HepG2 (cell line): ENCODE measurements around the gene VASN. TPM values are rescaled to one million over a fixed set of nuclear protein-coding genes. Genes with fewer than 3 reads are reported as not detected.

Experiments used
- ARNTL ChIP-seq: sonication (generic); formaldehyde crosslinking; IDR thresholded peaks from 2 replicates; pipeline ENCODE4 v1.4.0; 2020; ENCODE audit warnings: mild to moderate bottlenecking, missing genetic modification reagents
- CBFB ChIP-seq: sonication (generic); formaldehyde crosslinking; IDR thresholded peaks from 2 replicates; pipeline ENCODE4 v1.4.0; 2020; ENCODE audit warnings: missing genetic modification reagents
- CHD2 ChIP-seq: IDR thresholded peaks from 2 replicates; pipeline ENCODE4 v1.6.1; 2011; ENCODE audit warnings: low read depth, low read length, improper control_type of control experiment
- FOXC1 ChIP-seq: sonication (generic); formaldehyde crosslinking; IDR thresholded peaks from 2 replicates; pipeline ENCODE4 v1.8.0; 2022; ENCODE audit warnings: mild to moderate bottlenecking, missing genetic modification reagents, borderline replicate concordance
- GATA4 ChIP-seq: sonication (generic); IDR thresholded peaks from 2 replicates; pipeline ENCODE4 v1.6.1; 2016; ENCODE audit warnings: antibody characterized with exemption, low read depth, borderline replicate concordance
- GRHL1 ChIP-seq: sonication (generic); formaldehyde crosslinking; conservative IDR thresholded peaks from 2 replicates; pipeline ENCODE4 v1.8.0; 2022; ENCODE audit warnings: missing genetic modification reagents
- HNRNPH1 ChIP-seq: fragments of 200-400 bp; formaldehyde crosslinking; optimal IDR thresholded peaks from 2 replicates; pipeline ENCODE3; 2017; ENCODE audit warnings: mild to moderate bottlenecking, low read depth, low read length
- KAT8 ChIP-seq: IDR thresholded peaks from 2 replicates; pipeline ENCODE4 v1.6.1; 2016; ENCODE audit warnings: missing genetic modification reagents, missing compliant biosample characterization
- MTA3 ChIP-seq: sonication (generic); formaldehyde crosslinking; IDR thresholded peaks from 2 replicates; pipeline ENCODE4 v1.4.0; 2020; ENCODE audit warnings: missing genetic modification reagents
- NAIF1 ChIP-seq: sonication (generic); formaldehyde crosslinking; IDR thresholded peaks from 2 replicates; pipeline ENCODE4 v1.5.0; 2020; ENCODE audit warnings: mild to moderate bottlenecking, missing genetic modification reagents, borderline replicate concordance
- RXRB ChIP-seq: IDR thresholded peaks from 2 replicates; pipeline ENCODE4 v1.6.1; 2016; ENCODE audit warnings: borderline replicate concordance, missing genetic modification reagents, missing compliant biosample characterization
- SP1 ChIP-seq, 2 experiments: fragments of 450-650 bp in 1 of 2; sonication (generic) in 1 of 2; formaldehyde crosslinking in 1 of 2; IDR thresholded peaks; 2 replicates each; pipeline versions ENCODE4 v1.4.0 to v1.6.1; 2016 to 2020; ENCODE audit warnings: missing genetic modification reagents in 1 of 2
- ZEB1 ChIP-seq: IDR thresholded peaks from 2 replicates; pipeline ENCODE4 v1.6.1; 2012; ENCODE audit warnings: mild to moderate bottlenecking, low read depth, inconsistent platforms; ENCODE audit not compliant: insufficient replicate concordance
- ZNF547 ChIP-seq: sonication (generic); formaldehyde crosslinking; IDR thresholded peaks from 2 replicates; pipeline ENCODE4 v1.5.1; 2020; ENCODE audit warnings: mild to moderate bottlenecking, missing genetic modification reagents
- ZNF557 ChIP-seq: sonication (generic); formaldehyde crosslinking; IDR thresholded peaks from 2 replicates; pipeline ENCODE4 v1.4.0; 2020; ENCODE audit warnings: missing genetic modification reagents
- ZNF567 ChIP-seq: sonication (generic); formaldehyde crosslinking; IDR thresholded peaks from 2 replicates; pipeline ENCODE4 v1.8.1; 2023; ENCODE audit warnings: mild to moderate bottlenecking, missing genetic modification reagents, borderline replicate concordance
- ZNF589 ChIP-seq: sonication (generic); formaldehyde crosslinking; conservative IDR thresholded peaks from 2 replicates; pipeline ENCODE4 v1.8.0; 2022; ENCODE audit warnings: mild to moderate bottlenecking, moderate library complexity, missing genetic modification reagents
- ZNF780A ChIP-seq: sonication (generic); formaldehyde crosslinking; IDR thresholded peaks from 2 replicates; pipeline ENCODE4 v1.8.0; 2022; ENCODE audit warnings: mild to moderate bottlenecking, missing genetic modification reagents, moderate library complexity
- polyA plus RNA-seq, 8 experiments: library from polyadenylated mRNA; depleted of rRNA in 3 of 8; stranded (reverse) in 7 of 8; unstranded in 1 of 8; fragments of >200 nt; fragmentation: Illumina TruSeq in 4 of 8; extraction: Trizol in 4 of 8; gene quantifications; 2 replicates each; pipeline versions ENCODE4 v1.2.1 to v1.2.3, GENCODE V29; 2011 to 2016; ENCODE audit warnings: low read depth in 4 of 8, missing spikeins in 1 of 8, mixed read lengths in 1 of 8; ENCODE audit not compliant: insufficient read depth in 1 of 8
- total RNA-seq, 5 experiments: library from RNA; depleted of rRNA; stranded (reverse); fragments of >200 nt; fragmentation: Illumina TruSeq; extraction: Trizol; gene quantifications; 2 replicates each; pipeline ENCODE4 v1.2.3, GENCODE V29; 2016; ENCODE audit warnings: low read depth in 1 of 5
- TF ChIP-seq, protein P1 (sequence below): sonication (generic); formaldehyde crosslinking; IDR thresholded peaks from 2 replicates; pipeline ENCODE4 v1.9.0; 2021; ENCODE audit warnings: mild to moderate bottlenecking, missing genetic modification reagents

Gene VASN
- total and polyA plus RNA-seq, 2 of the 13 experiments (the other 11 are each of a cell fraction or from before 2014, with no cell fraction given) = 8.4 to 18.2 TPM

GRCh38 chr16:4416200-4417032 is 44.8 kb downstream of the VASN start, which contains the start of gene CORO7 (continued):
- TF ChIP-seq ARNTL (CRISPR knock-in tag) (peak; percentile 97), ZEB1 (no peak), ZNF567 (0 out of 2 replicates have a peak, but pooled peaks have one; percentile 39), GATA4 (no peak), CBFB (CRISPR knock-in tag) (peak; percentile 22; the same call in 1 of the 2 replicates), CHD2 (0 out of 2 replicates have a peak, but pooled peaks have one; percentile 8), KAT8 (CRISPR knock-in tag) (no peak; the same call in 1 of the 2 replicates), NAIF1 (CRISPR knock-in tag) (no peak), MTA3 (CRISPR knock-in tag) (no peak), GRHL1 (no peak), SP1 (IDR thresholded peaks at IDR 0.05) (no peak), SP1 (CRISPR knock-in tag; IDR thresholded peaks at IDR 0.05) (peak; percentile 97), ZNF557 (CRISPR knock-in tag) (no peak), ZNF780A (no peak), ZNF589 (no peak), HNRNPH1 (no peak), RXRB (no peak), ZNF547 (CRISPR knock-in tag) (0 out of 2 replicates have a peak, but pooled peaks have one; percentile 8), FOXC1 (CRISPR knock-in tag) (no peak; the same call in 1 of the 2 replicates)
- TF ChIP-seq, protein P1, sequence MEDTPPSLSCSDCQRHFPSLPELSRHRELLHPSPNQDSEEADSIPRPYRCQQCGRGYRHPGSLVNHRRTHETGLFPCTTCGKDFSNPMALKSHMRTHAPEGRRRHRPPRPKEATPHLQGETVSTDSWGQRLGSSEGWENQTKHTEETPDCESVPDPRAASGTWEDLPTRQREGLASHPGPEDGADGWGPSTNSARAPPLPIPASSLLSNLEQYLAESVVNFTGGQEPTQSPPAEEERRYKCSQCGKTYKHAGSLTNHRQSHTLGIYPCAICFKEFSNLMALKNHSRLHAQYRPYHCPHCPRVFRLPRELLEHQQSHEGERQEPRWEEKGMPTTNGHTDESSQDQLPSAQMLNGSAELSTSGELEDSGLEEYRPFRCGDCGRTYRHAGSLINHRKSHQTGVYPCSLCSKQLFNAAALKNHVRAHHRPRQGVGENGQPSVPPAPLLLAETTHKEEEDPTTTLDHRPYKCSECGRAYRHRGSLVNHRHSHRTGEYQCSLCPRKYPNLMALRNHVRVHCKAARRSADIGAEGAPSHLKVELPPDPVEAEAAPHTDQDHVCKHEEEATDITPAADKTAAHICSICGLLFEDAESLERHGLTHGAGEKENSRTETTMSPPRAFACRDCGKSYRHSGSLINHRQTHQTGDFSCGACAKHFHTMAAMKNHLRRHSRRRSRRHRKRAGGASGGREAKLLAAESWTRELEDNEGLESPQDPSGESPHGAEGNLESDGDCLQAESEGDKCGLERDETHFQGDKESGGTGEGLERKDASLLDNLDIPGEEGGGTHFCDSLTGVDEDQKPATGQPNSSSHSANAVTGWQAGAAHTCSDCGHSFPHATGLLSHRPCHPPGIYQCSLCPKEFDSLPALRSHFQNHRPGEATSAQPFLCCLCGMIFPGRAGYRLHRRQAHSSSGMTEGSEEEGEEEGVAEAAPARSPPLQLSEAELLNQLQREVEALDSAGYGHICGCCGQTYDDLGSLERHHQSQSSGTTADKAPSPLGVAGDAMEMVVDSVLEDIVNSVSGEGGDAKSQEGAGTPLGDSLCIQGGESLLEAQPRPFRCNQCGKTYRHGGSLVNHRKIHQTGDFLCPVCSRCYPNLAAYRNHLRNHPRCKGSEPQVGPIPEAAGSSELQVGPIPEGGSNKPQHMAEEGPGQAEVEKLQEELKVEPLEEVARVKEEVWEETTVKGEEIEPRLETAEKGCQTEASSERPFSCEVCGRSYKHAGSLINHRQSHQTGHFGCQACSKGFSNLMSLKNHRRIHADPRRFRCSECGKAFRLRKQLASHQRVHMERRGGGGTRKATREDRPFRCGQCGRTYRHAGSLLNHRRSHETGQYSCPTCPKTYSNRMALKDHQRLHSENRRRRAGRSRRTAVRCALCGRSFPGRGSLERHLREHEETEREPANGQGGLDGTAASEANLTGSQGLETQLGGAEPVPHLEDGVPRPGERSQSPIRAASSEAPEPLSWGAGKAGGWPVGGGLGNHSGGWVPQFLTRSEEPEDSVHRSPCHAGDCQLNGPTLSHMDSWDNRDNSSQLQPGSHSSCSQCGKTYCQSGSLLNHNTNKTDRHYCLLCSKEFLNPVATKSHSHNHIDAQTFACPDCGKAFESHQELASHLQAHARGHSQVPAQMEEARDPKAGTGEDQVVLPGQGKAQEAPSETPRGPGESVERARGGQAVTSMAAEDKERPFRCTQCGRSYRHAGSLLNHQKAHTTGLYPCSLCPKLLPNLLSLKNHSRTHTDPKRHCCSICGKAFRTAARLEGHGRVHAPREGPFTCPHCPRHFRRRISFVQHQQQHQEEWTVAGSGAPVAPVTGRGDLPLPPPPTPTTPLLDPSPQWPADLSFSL (CRISPR knock-in tag) = no peak
